KOPT-K1 (cell line): ENCODE measurements around the gene ELMOD1.
A peak's percentile ranks its signal among the peaks of the same experiment; 100 is the strongest.
"Not testable (repeated sequence)": the region's sequence is repeated elsewhere in the genome, so short reads cannot be mapped to it uniquely, and the experiment has no call there.

Experiments
- H3K27ac ChIP-seq: fragments of 200-600 bp; sonication (generic); 2 replicates; pipeline ENCODE4 v1.5.1; 2016; ENCODE audit warnings: antibody characterized with exemption, mild to moderate bottlenecking, low read depth, low read length; ENCODE audit not compliant: poor library complexity, severe bottlenecking
- H3K36me3 ChIP-seq: fragments of 200-600 bp; sonication (generic); 2 replicates; pipeline ENCODE4 v1.5.1; 2017; ENCODE audit warnings: antibody characterized with exemption, mild to moderate bottlenecking, low read length, moderate library complexity; ENCODE audit not compliant: insufficient read depth
- H3K9me3 ChIP-seq: fragments of 200-600 bp; sonication (generic); 2 replicates; pipeline ENCODE4 v1.5.1; 2017; ENCODE audit warnings: antibody characterized with exemption, low read length, mild to moderate bottlenecking; ENCODE audit not compliant: insufficient read depth, poor library complexity, severe bottlenecking

The ELMOD1 gene

DNA sequence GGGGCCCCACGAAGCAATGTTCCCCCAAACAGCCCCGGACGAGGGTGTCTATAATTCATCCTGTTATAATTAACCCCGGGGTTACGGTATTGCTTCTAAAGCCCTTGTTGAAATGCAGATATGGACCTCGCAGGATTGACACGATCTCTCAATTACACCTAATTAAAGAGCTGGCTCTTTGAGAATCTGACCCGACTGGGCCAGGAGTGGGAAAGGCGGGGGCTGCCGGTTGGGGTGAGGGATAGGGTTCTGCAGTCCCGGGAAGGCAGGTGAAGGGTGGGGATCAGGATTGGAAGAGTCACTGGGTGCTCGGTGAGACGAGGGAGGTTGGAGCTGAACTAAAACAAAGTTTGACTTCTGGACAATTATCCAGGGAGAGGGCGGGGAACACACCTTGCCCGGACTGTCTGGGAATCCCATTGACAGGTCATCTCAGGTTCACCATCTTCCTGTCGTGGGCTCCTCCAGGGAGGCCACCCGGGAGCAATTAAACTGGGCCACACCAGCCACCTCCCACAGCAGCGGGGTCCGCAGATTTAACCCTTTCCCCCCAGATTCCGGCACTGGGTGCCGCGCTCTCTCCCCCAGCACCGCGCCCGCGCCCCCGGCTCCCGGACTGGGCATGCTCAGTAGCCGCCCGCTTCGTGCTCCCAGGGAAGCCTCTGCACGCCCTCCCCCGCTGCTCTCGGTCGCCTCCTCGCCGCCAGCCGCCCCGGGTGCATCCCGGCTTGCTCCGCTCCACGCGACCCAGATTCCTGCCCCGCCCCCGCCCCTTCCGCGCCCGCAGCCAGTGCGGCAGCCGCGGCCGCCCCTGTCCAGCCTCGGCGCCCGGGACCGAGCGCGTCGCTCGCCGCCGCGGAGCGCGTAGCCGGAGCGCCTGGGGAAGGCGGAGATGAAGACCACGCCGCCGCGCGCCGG is at the start of gene ELMOD1:
Gene ELMOD1, plus strand, starts transcription at position 688 of the 918 bp plus-strand sequence. CDS start 27,043 bp downstream, outside the sequence.
- Histone ChIP-seq H3K9me3 (peaks cover 7% of the 10 kb centered on the region), H3K36me3 (no peaks in the 10 kb centered on the region), H3K27ac (no peak within 1 kb of the TSS)

DNA sequence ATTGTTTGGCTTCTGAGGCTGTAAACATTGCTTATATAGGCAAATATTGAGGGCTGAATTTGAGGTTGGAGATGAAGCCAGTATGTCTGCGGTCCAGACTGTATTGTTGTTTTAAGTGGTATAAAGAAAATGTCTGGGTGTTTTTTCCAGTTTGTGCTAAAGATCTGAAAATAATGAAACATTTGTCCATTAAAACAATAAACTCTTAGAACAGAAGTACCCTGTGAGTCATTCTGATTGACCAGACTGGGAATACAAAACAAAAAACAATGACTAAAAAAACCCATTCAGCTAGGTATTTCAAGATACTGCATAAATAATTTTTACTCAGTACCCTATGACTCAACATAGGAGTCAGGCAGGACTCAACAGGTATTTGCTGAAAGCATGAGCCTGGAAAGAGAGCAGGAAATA is 45.8 kb upstream of the ELMOD1 start:
- Histone ChIP-seq H3K27ac (no peak overlapping the region), H3K36me3 (peaks cover 26% of the 10 kb centered on the region), H3K9me3 (no peaks in the 10 kb centered on the region)

DNA sequence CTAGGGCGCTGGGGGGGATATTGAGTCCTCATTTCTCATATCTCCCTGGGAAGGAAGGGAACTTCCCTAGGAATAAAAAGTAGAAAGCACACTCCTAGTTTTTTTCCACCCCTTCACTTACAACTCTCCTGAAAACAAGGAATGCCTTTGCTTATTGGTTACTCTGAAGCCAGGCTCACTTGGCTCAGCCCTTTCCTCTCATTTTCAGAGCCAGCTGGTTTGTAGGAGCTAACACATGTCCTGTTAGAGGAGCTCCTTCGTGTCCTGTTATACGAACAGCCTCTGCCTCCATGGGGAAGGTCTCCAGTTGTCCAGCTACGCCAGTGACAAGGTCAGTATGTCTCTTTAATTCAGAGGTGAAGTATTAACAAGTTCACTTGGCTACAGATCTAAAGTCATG is 43.0 kb upstream of the ELMOD1 start:
- Histone ChIP-seq H3K27ac (no peak overlapping the region), H3K36me3 (peaks cover 44% of the 10 kb centered on the region), H3K9me3 (no peaks in the 10 kb centered on the region)

DNA sequence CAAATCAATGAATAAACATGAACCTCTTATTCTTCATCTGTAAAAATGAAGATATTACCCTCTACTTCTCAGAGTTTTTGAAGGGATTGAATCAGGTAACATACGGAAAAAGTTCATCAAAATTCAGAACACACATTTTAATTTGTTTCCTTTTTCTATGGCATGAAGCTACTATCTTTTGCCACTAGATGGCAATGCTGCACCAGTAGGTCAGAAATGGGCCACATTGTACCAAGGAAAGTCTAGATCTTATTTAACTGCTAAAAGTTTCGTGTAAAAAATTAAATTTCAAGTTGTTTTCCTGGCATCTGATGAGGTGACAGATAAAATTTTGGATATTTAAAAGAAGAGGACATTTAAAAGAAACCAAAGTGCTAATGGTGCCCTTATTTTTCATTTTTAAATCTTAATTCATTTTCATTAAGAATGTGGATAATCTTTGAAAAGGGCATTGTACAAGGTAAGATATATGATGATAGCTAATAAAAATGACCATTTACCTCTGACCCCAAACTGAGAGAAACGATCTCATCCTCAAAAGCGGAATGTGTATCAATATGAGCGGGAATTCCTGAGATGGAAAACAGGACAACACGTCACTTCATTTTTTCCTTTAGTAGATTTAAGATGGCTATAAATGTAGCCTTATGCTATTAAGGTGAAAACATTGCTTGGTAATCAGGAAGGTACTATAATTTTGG is 41.5 kb upstream of the ELMOD1 start:
- Histone ChIP-seq H3K36me3 (peaks cover 54% of the 10 kb centered on the region), H3K27ac (no peak overlapping the region), H3K9me3 (no peaks in the 10 kb centered on the region)

DNA sequence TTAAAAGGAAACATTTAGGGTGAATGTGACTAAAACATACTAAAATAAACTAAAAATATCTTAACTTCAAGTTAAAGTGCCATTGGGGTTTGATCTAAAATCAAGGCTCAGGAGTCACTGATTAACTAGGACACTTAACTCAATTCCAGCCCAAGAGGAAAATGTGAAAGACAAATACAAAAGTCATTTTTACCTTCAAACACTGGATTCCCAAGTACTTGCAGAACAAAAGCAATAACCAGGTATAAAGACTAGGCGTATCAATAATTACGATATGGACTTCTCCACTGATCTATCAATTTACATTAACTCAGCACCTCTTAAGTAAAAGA is 41.0 kb upstream of the ELMOD1 start:
- peaks cover 54% of the 10 kb centered on the region for H3K36me3 ChIP-seq
- no peak overlapping the region for H3K27ac ChIP-seq
- no peaks in the 10 kb centered on the region for H3K9me3 ChIP-seq

DNA sequence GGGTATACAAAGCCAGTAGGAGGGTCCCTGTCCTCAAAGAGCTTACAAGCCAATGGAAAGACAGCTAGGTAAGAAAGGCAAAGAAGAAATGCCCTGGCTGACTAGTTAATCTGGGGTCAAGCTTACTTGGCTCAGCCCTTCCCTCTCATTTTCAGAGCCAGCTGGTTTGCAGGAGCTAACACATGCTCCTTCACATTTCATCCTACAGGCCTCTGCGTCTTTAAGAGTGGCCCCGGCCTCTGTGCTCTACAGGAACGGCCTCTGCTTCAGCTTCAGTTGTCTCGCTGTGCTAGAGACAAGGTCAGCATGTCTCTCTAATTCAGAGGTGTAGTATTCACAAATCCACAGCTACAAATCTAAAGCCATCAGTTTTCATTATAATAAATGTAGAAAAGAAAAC is 40.6 kb upstream of the ELMOD1 start:
- Histone ChIP-seq H3K36me3 (peaks cover 54% of the 10 kb centered on the region), H3K9me3 (no peaks in the 10 kb centered on the region), H3K27ac (no peak overlapping the region)

DNA sequence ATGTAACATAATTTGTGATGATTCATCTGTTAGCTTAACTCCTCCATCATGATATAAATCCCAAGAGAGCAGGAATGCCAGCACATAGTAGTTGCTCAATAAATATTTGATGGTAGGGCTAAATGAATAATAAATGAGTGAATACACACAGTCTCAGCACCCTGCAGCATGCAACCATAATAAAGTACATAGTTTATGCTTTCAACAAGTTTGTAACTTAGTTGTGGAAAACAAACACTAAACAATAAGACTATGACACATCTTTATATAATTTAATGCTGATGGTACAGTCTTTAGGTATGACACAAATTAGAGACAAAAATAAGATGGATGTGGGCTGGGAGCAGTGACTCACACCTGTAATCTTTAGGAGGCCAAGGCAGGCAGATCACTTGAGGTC is 29.3 kb upstream of the ELMOD1 start:
- Histone ChIP-seq H3K27ac (no peak overlapping the region), H3K36me3 (peaks cover 9% of the 10 kb centered on the region; the same call in 1 of the 2 replicates), H3K9me3 (no peaks in the 10 kb centered on the region)

DNA sequence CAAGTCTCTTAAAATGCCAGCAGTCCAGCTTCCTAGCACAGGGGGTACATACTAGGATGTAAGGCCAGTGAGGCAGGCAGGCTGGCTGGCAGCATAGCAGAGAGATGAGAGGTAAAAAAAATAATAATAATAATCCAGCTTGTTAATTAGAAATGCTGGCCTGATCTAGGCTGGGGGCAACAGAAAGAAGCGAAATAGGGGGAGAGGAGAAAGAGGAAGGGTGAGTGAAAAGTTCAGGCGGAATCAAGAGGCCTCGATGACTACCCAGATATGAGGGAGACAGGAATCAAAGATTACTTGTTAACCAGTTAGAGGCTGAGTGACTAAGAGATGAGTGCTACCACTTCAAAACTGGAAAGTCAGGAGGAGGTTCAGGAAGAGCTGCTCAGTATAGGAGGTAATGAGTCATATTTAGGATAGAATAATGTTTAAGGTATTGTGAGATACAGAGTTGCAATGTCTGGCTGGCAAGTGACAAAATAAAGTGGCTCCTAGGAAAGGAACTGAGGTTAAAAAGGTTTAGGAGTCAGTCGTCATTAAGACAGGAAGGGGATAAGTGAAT is 28.2 kb upstream of the ELMOD1 start:
- Histone ChIP-seq H3K27ac (no peak overlapping the region), H3K36me3 (peaks cover 9% of the 10 kb centered on the region; the same call in 1 of the 2 replicates), H3K9me3 (no peaks in the 10 kb centered on the region)

DNA sequence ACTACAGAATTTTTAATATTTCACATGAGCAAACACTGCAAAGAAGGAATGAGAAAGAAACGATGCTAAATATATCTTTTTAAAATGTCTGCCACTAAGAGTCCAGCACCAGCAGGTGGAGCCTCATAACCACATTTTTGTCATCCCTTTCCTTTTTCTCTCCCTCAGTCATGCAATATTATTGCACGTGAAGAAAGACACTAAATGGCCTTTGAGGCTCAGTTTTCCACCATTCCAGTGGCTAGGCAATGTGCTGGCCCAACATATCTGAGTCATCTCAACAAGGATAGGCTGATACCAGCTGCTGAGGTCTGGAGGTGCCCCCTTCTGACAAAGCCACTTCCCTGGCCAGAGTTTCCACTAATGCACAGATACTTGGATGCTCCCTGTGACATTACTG is 27.2 kb upstream of the ELMOD1 start:
- H3K9me3 ChIP-seq: no peaks in the 10 kb centered on the region
- H3K36me3 ChIP-seq: peaks cover 9% of the 10 kb centered on the region; the same call in 1 of the 2 replicates
- H3K27ac ChIP-seq: no peak overlapping the region

DNA sequence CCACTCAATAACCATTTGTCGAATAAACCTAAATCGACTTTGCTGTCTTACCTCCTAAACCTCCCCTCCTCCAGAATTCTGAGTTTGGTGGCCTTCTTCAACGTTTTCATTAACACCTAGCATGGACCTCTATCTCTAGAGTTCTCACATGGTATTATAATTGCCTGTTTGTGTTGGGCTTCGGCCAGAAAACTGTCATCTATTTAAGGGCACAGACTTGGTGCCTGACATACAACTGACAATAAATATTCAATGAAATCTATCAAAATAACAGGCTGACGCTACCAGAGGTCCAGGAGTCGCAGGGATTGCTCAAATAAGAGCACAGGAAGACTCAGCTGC is 26.1 kb upstream of the ELMOD1 start:
- no peaks in the 10 kb centered on the region for H3K9me3 ChIP-seq
- H3K36me3 ChIP-seq: no peaks in the 10 kb centered on the region
- peak overlapping the region; percentile 72 for H3K27ac ChIP-seq

DNA sequence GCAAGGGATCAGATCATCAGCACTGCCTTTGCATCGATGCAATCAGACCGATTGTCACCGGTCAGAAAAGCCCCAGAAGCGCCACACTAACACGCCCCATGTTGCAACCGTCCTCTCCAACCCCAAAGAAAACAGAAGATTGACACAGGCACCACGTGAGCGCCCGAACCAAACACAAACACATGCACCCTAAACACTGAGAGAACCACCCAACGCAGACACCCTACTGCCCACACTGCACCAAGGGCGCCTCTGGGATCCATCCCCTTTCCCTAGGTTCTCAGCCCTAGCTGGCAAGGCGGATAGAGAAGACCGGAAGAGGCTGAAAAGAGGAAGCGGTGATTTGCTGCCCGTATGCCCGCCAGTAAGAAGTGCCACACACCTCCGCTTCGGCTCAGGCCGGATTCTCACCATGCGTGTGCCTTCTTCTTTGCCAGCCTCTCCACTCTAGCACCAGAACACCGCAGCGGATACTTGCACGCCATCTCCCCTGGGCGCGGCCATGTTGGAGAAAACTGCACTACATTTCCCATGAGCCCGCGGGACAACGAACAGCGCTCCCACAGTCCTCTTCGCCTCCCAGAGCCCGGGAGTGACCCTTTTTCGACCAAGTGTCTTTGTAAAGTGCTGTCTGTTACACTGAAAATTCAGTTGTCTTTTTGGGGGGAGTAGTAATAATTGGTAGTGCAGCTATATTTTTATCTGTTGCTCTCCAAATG is 25.6 kb upstream of the ELMOD1 start, which contains the start of gene ALKBH8:
Gene ALKBH8, minus strand, starts transcription at position 517 of the 719 bp plus-strand sequence. CDS start 4,842 bp downstream, outside the sequence.
- Histone ChIP-seq H3K9me3 (no peaks in the 10 kb centered on the region), H3K27ac (peak within 1 kb of the TSS; percentile 72), H3K36me3 (no peaks in the 10 kb centered on the region)

DNA sequence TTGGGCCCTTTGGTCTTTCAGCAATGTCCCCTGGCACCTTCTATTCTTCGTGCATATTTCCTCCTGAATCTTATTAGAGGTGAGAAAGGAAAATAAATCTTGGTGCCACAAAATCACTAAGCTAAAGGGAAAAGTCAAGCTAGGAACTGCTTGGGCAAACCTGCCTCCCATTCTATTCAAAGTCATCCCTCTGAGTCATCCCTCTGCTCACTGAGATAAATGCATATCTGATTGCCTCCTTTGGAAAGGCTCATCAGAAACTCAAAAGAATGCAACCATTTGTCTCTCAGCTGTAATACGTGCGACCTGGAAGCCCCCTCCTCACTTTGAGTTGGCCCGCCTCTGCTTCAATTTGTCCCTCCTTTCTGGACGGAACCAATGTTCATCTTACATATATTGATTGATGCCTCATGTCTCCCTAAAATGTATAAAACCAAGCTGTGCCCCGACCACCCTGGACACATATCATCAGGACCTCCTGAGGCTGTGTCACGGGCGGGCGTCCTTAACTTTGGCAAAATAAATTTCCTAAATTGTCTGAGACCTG is 24.9 kb upstream of the ELMOD1 start:
- not testable (repeated sequence) for H3K9me3 ChIP-seq, H3K36me3 ChIP-seq
- H3K27ac ChIP-seq: peak overlapping the region; percentile 72

DNA sequence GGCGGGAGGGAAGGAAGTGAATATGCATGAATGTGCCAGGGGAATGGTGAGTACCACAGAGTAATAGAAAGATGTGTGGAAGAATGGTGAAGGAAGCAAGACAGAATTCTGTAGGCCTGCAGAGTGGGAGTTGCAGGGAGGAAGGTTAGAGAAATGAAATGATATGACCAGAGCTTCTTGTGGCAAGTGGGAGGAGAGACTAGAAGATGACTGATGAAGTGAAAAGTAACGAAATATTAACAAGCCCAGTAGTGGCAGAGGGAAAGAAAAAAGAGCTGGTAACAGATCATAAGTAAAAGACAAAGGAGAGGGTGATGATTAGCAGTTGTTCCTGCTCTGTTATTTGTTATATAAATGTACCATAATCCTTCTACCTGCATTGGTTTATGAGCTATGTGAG is 24.4 kb upstream of the ELMOD1 start:
- no peaks in the 10 kb centered on the region for H3K36me3 ChIP-seq
- no peak overlapping the region for H3K27ac ChIP-seq
- H3K9me3 ChIP-seq: no peaks in the 10 kb centered on the region

DNA sequence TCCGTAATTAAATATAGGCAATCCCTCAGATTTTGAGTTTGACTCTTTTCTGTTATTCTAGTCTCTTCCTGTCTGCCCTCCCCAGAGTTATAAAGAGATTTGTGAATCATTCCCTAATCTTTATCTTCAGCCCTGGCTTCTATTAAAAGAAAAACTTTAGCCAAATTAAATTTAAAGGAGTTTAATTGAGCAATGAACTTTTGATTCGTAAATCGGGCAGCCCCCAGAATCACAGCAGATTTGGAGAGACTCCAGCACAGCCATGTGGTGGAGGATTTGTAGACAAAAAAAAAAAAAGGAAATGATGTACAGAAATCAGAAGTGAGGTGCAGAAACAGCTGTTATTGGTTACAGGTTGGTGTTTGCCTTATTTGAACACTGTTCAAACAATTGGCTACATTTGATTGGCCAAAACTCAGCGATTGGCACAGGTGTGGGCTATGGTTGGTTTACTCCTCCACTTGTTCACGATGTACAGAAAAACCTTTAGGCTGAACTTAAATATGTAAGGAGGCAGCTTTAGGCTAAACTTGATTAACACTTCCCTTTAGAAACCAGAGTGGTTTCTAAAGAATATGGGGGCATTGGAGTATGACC is 23.1 kb upstream of the ELMOD1 start:
- no peak overlapping the region for H3K27ac ChIP-seq
- H3K36me3 ChIP-seq: no peaks in the 10 kb centered on the region
- no peaks in the 10 kb centered on the region for H3K9me3 ChIP-seq
